ENCODE data around the gene ROPN1. TPM values are rescaled to one million over a fixed set of nuclear protein-coding genes. Genes with fewer than 3 reads are reported as not detected.

Gene ROPN1
- total RNA-seq, 1 experiment from 2014 or later, result not detected

GRCh38 chr3:123929325-123929724, 62.6 kb downstream of the ROPN1 start:
- H3K27me3 ChIP-seq (ENCODE audit: insufficient read depth, low read length), result no peaks in the 10 kb centered on the region
- no peaks in the 10 kb centered on the region for H3K9me2 ChIP-seq (ENCODE audit: insufficient read depth)
- no peaks in the 10 kb centered on the region for H3K9me3 ChIP-seq (ENCODE audit: control insufficient read depth in 1 of 2, insufficient read depth in 1 of 2, low read depth in 1 of 2, low read length in 2 of 2)
- no peak overlapping the region for H3K4me2 ChIP-seq (ENCODE audit: low read length)
- ChIA-PET RAD21 (ENCODE audit: low non-redundant PET in 1 of 2, low total read pairs in 2 of 2, uncharacterized antibody in 2 of 2, unreplicated experiment in 2 of 2) (no interaction called here), POLR2A (no interaction called here), CTCF (no interaction called here)
- BruUV-seq (replicated peaks), result no TSS peak
- no peak for TF ChIP-seq ZNF274 (IDR thresholded peaks at IDR 0.05; ENCODE audit: low read depth, low read length)
- TF ChIP-seq MAX (IDR thresholded peaks at IDR 0.05), result no peak
- no peak for TF ChIP-seq POLR2A (IDR thresholded peaks at IDR 0.05; ENCODE audit: borderline replicate concordance, extremely low read depth, insufficient read depth, insufficient read length)
- TF ChIP-seq YY1 (IDR thresholded peaks at IDR 0.05; ENCODE audit: extremely low read depth, insufficient replicate concordance, low read depth, low read length), result no peak
- no peak for TF ChIP-seq CTCF (IDR thresholded peaks at IDR 0.05 in 2 of 3, conservative IDR thresholded peaks at IDR 0.05 in 1 of 3; ENCODE audit: borderline replicate concordance in 1 of 3, insufficient read depth in 1 of 3, low read depth in 2 of 3, low read length in 2 of 3)
- no peak for TF ChIP-seq ZBTB33 (IDR thresholded peaks at IDR 0.05; ENCODE audit: extremely low read depth, insufficient replicate concordance, low read length)
- H3K4me3 ChIP-seq (replicated peaks in 1 of 2; ENCODE audit: low read depth in 1 of 2, low read length in 2 of 2), result no peak overlapping the region
- DNase-seq (ENCODE audit: low read depth, low spot score), result no peak
- H3K27ac ChIP-seq (ENCODE audit: low read depth, low read length), result no peak overlapping the region
- intact Hi-C loops (cut with micrococcal nuclease), result no loop called here
- no peak overlapping the region for H2AFZ ChIP-seq (ENCODE audit: low read depth, low read length, poor library complexity, severe bottlenecking)
- ATAC-seq, result no peak
- no peaks in the 10 kb centered on the region for H3K4me1 ChIP-seq (ENCODE audit: control insufficient read depth in 1 of 2, insufficient read depth in 2 of 2, low read length in 2 of 2)
- H3K9ac ChIP-seq (ENCODE audit: low read length), result no peak overlapping the region
- peaks cover 17 to 19% of the 10 kb centered on the region in 2 experiments; a peak in 3 of 4 replicates for H3K36me3 ChIP-seq (ENCODE audit: control insufficient read depth in 1 of 2, insufficient read depth in 2 of 2, low read length in 2 of 2)
- H3K79me2 ChIP-seq (ENCODE audit: insufficient read depth, low read length), result no peaks in the 10 kb centered on the region
- H4K20me1 ChIP-seq (ENCODE audit: insufficient read depth), result no peaks in the 10 kb centered on the region
